Gastrocnemius medialis (tissue), 4 donors: ENCODE measurements around the gene OVAAL. TPM values are rescaled to one million over a fixed set of nuclear protein-coding genes. Genes with fewer than 3 reads are reported as not detected.

ENCODE experiments used
- ATAC-seq, 2 donors: fragments of 150-250 bp; one replicate each; pipeline ENCODE4 v1.9.1; 2016
- DNase-seq, 2 donors: peaks; one replicate each; pipeline ENCODE4 v3.0.0-alpha.2; 2019
- H3K27ac ChIP-seq, 4 donors: fragments of 200-600 bp; sonication (generic); 1 replicate in 1 of 4; 2 replicates in 3 of 4; pipeline ENCODE4 v1.5.1; 2016 to 2018; ENCODE audit warnings: mild to moderate bottlenecking in 2 of 4, moderate library complexity in 1 of 4
- H3K27me3 ChIP-seq, 3 donors: fragments of 200-600 bp; sonication (generic) in 2 of 3; 1 replicate in 1 of 3; 2 replicates in 2 of 3; pipeline versions ENCODE4 v1.5.1 to v1.6.0; 2016 to 2019; ENCODE audit warnings: mild to moderate bottlenecking in 1 of 3, moderate library complexity in 1 of 3
- H3K36me3 ChIP-seq, 2 donors: fragments of 200-600 bp; sonication (generic) in 1 of 2; one replicate each; pipeline ENCODE4 v1.5.1; 2017 to 2018
- H3K4me1 ChIP-seq, 2 donors: fragments of 200-600 bp; sonication (generic) in 1 of 2; one replicate each; pipeline ENCODE4 v1.5.1; 2016 to 2017; ENCODE audit warnings: mild to moderate bottlenecking in 2 of 2
- H3K4me3 ChIP-seq, 4 donors: fragments of 200-600 bp; sonication (generic) in 3 of 4; 1 replicate in 1 of 4; 2 replicates in 3 of 4; pipeline ENCODE4 v1.5.1; 2016 to 2019; ENCODE audit warnings: mild to moderate bottlenecking in 2 of 4
- H3K9me3 ChIP-seq, 3 donors: fragments of 200-600 bp; sonication (generic) in 2 of 3; 1 replicate in 1 of 3; 2 replicates in 2 of 3; pipeline ENCODE4 v1.5.1; 2016 to 2019
- POLR2A ChIP-seq, 2 donors: fragments of 450-650 bp; IDR thresholded peaks; one replicate each; pipeline ENCODE4 v1.6.1; 2017; ENCODE audit warnings: antibody characterized with exemption in 2 of 2, mild to moderate bottlenecking in 2 of 2, moderate library complexity in 2 of 2
- in situ Hi-C, 4 donors: fragments of 200-750 bp; cut with MboI; loops; one replicate each; pipeline versions ENCODE4 v1.15.0 to v1.8.0; 2017; ENCODE audit warnings: low sequenced_read_pairs in 4 of 4
- intact Hi-C: fragments of 100-400 bp; cut with DNase I; formaldehyde crosslinking; loops from one replicate; pipeline ENCODE4 v1.15.1; 2023; ENCODE audit warnings: low total_unique reads
- total RNA-seq, 4 donors: library from RNA; depleted of rRNA; stranded (reverse); fragments of >200 nt; gene quantifications; one replicate each; pipeline versions ENCODE4 v1.1.0 to v1.2.3, GENCODE V29; 2016
- TF ChIP-seq, protein P1 (sequence below), 5 experiments: fragments of 450-650 bp in 3 of 5; fragments of 200-600 bp in 2 of 5; sonication (generic) in 2 of 5; IDR thresholded peaks in 4 of 5; conservative IDR thresholded peaks in 1 of 5; 1 replicate in 4 of 5; 2 replicates in 1 of 5; pipeline ENCODE4 v1.5.1; 2016 to 2019; ENCODE audit warnings: antibody characterized with exemption in 5 of 5, mild to moderate bottlenecking in 3 of 5, moderate library complexity in 3 of 5

OVAAL gene
- total RNA-seq, 4 donors from 2014 or later = not detected

DNA sequence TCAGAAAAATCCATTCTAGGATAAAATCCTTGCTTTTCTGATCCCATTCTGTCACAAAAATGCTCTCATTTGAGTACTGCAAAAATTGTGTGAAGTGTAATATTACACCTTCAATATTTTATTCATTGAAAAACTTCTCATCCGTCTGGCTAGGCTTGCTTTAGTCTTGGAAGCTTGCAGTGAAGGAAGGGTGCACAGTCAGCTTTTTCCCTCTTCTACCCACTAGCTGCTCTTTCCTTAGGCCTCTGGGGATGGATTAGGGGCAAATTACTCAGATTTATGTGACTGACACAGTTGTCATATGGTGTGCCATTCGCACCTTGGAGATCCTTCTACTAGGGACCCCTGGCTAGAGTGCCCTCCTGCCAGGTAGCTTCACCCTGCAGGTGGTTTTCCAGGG is 32.1 kb downstream of the OVAAL start:
- intact Hi-C loops = no loop called here
- Histone ChIP-seq H3K27me3 (no peaks in the 10 kb centered on the region), H3K36me3 (no peaks in the 10 kb centered on the region), H3K4me1 (no peaks in the 10 kb centered on the region), H3K9me3 (no peaks in the 10 kb centered on the region), H3K4me3 (no peak overlapping the region), H3K27ac (no peak overlapping the region)
- in situ Hi-C loops = no loop called here
- ATAC-seq = no peak
- DNase-seq = no peak
- TF ChIP-seq, protein P1, sequence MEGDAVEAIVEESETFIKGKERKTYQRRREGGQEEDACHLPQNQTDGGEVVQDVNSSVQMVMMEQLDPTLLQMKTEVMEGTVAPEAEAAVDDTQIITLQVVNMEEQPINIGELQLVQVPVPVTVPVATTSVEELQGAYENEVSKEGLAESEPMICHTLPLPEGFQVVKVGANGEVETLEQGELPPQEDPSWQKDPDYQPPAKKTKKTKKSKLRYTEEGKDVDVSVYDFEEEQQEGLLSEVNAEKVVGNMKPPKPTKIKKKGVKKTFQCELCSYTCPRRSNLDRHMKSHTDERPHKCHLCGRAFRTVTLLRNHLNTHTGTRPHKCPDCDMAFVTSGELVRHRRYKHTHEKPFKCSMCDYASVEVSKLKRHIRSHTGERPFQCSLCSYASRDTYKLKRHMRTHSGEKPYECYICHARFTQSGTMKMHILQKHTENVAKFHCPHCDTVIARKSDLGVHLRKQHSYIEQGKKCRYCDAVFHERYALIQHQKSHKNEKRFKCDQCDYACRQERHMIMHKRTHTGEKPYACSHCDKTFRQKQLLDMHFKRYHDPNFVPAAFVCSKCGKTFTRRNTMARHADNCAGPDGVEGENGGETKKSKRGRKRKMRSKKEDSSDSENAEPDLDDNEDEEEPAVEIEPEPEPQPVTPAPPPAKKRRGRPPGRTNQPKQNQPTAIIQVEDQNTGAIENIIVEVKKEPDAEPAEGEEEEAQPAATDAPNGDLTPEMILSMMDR (IDR thresholded peaks at IDR 0.05 in 4 of 5, conservative IDR thresholded peaks at IDR 0.05 in 1 of 5) = no peak
- no peak for TF ChIP-seq POLR2A (IDR thresholded peaks at IDR 0.05)

- H3K4me1 ChIP-seq = no peaks in the 10 kb centered on the region
- no peaks in the 10 kb centered on the region for H3K9me3 ChIP-seq
- H3K27me3 ChIP-seq = no peaks in the 10 kb centered on the region
- ATAC-seq = peak in 1 of 2 donors; percentile 78
- no peak overlapping the region for H3K27ac ChIP-seq
- H3K4me3 ChIP-seq = no peak overlapping the region
- no peak for DNase-seq
- no peak for TF ChIP-seq POLR2A (IDR thresholded peaks at IDR 0.05)
- in situ Hi-C loops = no loop called here
- intact Hi-C loops = no loop called here
- no peaks in the 10 kb centered on the region for H3K36me3 ChIP-seq
Measured at GRCh38 chr1:180593382-180593781, 34.6 kb downstream of the OVAAL start.

DNA sequence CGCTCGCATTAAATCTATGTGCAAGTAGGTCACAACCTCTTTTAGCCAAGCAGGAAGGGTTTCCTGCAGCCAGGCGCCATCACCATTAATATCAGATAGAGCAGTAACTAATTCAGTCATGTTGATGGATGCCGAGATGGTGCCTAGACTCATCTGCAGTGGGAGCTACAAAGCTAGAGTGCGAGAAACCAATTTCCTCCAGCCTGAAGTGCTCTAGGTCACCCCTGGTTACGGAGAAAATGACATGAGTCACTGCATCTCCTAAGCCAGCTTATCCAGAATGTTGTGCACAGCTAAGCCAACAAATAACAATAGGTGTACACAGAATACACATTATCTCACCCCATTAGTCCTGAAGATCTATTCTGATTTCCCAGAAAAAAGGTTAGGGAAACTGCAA is 36.0 kb downstream of the OVAAL start:
- no peak for DNase-seq
- no peaks in the 10 kb centered on the region for H3K9me3 ChIP-seq
- H3K36me3 ChIP-seq = no peaks in the 10 kb centered on the region
- H3K4me1 ChIP-seq = no peaks in the 10 kb centered on the region
- in situ Hi-C loops = no loop called here
- no peak overlapping the region for H3K27ac ChIP-seq
- intact Hi-C loops = no loop called here
- no peaks in the 10 kb centered on the region for H3K27me3 ChIP-seq
- H3K4me3 ChIP-seq = no peak overlapping the region
- TF ChIP-seq POLR2A (IDR thresholded peaks at IDR 0.05) = no peak
- TF ChIP-seq, protein P1 (IDR thresholded peaks at IDR 0.05 in 4 of 5, conservative IDR thresholded peaks at IDR 0.05 in 1 of 5) = no peak
- no peak for ATAC-seq

- intact Hi-C loops (no loop called here), in situ Hi-C loops (no loop called here)
- H3K36me3 ChIP-seq = no peaks in the 10 kb centered on the region
- no peaks in the 10 kb centered on the region for H3K27me3 ChIP-seq
- H3K9me3 ChIP-seq = no peaks in the 10 kb centered on the region
- H3K4me3 ChIP-seq = no peak overlapping the region
- TF ChIP-seq, protein P1 (IDR thresholded peaks at IDR 0.05 in 4 of 5, conservative IDR thresholded peaks at IDR 0.05 in 1 of 5) = no peak
- no peak for TF ChIP-seq POLR2A (IDR thresholded peaks at IDR 0.05)
- H3K4me1 ChIP-seq = no peaks in the 10 kb centered on the region
- ATAC-seq (no peak), DNase-seq (no peak)
- no peak overlapping the region for H3K27ac ChIP-seq
Measured at GRCh38 chr1:180595966-180596365, 37.2 kb downstream of the OVAAL start.

DNA sequence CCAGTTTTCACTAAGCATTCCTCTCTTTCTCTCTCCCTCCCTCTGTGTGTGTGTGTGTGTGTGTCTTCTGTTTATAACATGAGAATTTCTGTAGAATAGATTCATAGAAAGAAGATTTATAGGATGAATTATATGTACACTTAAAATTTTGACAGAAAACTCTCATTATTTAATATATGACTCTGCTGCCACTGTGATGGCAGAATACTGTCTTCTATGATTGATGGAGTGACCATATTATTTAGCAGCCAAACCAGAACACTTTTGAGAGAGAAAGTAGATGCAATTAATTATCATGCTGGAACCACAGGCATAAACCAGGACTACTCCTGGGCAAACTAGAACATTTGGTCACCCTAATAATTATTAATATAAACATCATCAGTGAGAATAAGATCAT is 38.8 kb downstream of the OVAAL start:
- H3K27me3 ChIP-seq = no peaks in the 10 kb centered on the region
- no peak overlapping the region for H3K4me3 ChIP-seq
- no peak for TF ChIP-seq POLR2A (IDR thresholded peaks at IDR 0.05)
- TF ChIP-seq, protein P1 (IDR thresholded peaks at IDR 0.05 in 4 of 5, conservative IDR thresholded peaks at IDR 0.05 in 1 of 5) = no peak
- DNase-seq = no peak
- H3K36me3 ChIP-seq = no peaks in the 10 kb centered on the region
- intact Hi-C loops = no loop called here
- no peak for ATAC-seq
- H3K27ac ChIP-seq = no peak overlapping the region
- in situ Hi-C loops = no loop called here
- H3K4me1 ChIP-seq = no peaks in the 10 kb centered on the region
- H3K9me3 ChIP-seq = no peaks in the 10 kb centered on the region
